T1000 (cell line): ENCODE measurements around the gene CDCA7.
"Not testable (repeated sequence)": the region's sequence is repeated elsewhere in the genome, so short reads cannot be mapped to it uniquely, and the experiment has no call there.

Source experiments
- DNase-seq: peaks from one replicate; lab custom pipeline; 2025; ENCODE audit warnings: mixed read lengths; lab: John Stamatoyannopoulos, UW

CDCA7 gene

DNA sequence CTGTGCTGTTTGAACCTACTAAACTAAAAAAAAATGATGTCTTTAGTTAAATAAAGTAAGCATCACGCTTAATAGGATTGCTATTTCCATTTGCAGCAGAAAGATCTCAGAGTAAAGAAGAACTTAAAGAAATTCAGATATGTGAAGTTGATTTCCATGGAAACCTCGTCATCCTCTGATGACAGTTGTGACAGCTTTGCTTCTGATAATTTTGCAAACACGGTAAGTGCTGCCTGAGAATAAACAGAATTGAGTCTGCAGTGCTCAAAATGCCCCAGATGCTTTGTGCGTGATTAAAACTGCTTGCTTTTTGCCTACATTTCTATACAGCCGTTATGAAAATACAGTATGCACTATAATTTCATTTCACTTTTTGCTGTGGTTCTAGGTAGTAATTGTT lies 3.9 kb downstream of the CDCA7 start:
- DNase-seq, result no peak

GRCh38 chr2:173359231-173359630 lies 4.6 kb downstream of the CDCA7 start:
- no peak for DNase-seq

- no peak for DNase-seq
Observed at GRCh38 chr2:173370198-173370597, 15.5 kb downstream of the CDCA7 start.

DNA sequence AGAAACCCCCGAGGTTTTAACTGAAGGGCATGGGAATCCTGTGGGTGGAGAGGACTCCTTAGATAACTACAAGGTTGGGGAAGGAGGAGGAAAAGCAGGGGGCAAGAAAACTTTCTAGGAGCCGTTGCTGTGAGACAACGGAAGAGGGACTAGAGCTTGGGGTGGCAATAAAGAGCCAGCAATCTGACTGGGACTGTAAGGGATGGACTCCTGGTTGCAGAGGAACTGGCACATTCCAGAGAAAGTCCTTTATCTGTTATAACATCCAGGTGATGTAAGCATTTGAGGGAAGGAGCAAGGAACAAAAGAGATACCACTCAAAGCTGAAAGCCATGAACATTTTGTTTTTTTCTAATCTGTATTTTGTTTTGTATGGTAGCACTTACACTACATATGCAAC lies 16.4 kb downstream of the CDCA7 start:
- DNase-seq, result no peak

- DNase-seq, result no peak
Observed at GRCh38 chr2:173373290-173373689, 18.6 kb downstream of the CDCA7 start.

GRCh38 chr2:173374634-173375033 lies 20.0 kb downstream of the CDCA7 start:
- DNase-seq, result no peak

DNA sequence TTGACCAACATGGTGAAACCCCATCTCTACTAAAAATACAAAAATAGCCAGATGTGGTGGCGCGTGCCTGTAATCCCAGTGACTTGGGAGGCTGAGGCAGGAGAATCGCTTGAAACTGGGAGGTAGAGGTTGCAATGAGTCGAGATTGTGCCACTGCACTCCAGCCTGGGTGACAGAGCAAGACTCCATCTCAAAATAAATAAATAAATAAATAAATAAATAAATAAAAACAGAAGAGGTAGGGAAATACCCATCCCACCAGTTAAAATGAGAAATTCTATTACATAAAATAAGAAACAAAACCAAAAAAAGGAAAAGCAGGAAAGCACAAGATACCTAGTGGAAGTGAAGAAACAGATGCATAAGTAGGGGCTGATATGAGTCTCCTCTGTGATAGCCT lies 30.9 kb downstream of the CDCA7 start:
- DNase-seq, result not testable (repeated sequence)

GRCh38 chr2:173386021-173386737 lies 31.5 kb downstream of the CDCA7 start:
- no peak for DNase-seq

GRCh38 chr2:173386738-173387065 lies 32.0 kb downstream of the CDCA7 start:
- no peak for DNase-seq

DNA sequence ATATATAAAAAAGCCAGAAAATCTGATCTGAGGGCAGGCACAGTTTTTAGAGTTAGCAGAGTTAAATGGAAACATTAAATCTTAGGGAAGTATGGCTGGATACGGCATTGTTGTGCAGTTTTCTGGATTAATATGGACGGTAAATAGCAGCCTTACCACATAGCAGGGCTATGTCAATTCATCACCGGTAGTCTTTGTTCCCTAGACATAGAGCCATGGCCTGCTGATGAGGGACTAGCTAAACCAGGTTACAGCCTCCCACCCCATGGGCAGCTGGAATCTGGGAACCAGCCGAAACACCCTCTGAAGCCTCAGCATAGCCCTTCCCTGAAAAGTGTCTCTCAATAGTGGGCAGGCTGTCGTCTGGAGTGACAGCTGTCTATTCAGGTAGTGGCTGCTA lies 32.4 kb downstream of the CDCA7 start:
- no peak for DNase-seq

DNA sequence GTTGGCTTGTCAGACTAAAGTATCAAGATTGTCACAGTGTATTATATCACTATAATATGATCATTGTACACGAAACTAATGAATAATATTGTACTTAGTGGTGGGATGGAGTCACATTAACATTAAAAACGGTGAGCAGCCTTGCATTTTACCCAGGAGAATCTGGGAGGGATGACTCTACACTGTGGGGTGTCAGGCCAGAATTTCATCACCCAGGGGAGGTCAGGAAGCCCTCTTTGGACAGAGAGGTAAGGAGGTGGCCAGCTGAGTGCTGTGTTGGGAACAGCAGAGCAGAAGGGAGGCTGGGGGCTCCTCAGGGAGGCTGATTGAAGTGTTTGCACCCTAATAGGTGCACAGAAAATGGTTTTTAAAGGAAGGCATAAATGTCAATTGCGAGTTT lies 33.0 kb downstream of the CDCA7 start:
- no peak for DNase-seq

DNA sequence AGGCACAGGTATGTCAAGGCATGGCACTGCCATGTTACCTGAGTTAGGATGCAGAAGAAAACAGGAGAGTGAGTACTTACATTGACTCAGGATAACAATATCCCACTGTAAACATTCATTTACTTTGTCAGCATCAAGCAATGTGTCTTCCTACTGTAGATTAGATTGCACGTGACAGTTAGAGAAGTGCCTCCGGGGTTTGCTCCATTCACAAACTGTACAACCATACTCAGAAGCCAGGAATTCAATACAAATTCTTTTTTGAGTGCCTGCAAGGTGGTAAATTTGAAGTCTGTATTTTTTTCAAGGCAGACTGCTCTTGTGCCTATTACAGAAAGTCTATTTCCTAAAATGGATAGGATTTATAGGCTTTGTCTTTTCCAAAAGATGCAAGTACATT lies 34.1 kb downstream of the CDCA7 start:
- no peak for DNase-seq

GRCh38 chr2:173390036-173390435 lies 35.4 kb downstream of the CDCA7 start:
- DNase-seq, result no peak

- no peak for DNase-seq
Observed at GRCh38 chr2:173392731-173393130, 38.1 kb downstream of the CDCA7 start.

GRCh38 chr2:173393186-173393585 lies 38.5 kb downstream of the CDCA7 start:
- DNase-seq, result no peak

GRCh38 chr2:173393636-173394035 lies 39.0 kb downstream of the CDCA7 start:
- DNase-seq, result no peak

DNA sequence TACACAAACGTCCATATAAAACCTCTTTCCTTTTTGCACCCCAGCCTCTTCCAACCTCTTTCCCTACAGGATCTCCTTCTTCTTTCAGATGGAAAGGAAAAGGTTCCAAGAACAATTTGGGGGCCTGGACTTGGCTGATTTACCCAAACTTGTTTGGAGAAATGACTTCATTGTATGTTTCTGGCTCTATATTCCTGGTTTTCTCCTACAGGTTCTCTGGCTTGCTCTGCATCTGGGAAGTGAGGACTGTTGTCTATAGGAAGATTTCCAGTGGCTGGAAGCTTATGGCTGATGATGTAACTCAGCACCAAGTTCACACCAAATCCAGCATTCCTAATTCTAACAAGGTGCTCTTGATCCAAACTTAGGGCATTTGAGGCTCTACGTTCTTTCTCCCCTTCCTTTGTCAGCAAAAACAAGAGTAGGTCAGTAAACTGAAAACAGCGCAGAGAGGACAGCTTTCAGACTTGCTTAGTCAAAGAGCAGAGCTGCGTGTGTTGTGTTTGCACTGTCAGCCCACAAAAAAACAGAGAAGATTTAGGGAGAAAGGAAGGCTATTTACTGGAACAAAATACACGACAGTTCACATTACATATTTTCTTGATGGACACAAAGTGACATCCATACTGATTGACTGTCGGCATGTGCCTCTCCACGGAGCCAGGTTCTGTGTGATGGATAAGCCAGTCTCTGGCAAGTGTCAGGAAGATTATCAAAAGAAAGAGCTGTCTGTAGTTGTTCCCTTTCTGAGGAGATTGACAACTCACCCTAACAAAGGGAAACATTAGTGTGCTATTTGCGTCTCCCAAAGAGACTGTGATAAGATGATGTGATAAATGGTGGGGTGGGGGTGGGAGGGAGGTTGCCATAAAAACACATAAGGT lies 39.7 kb downstream of the CDCA7 start:
- DNase-seq, result no peak

DNA sequence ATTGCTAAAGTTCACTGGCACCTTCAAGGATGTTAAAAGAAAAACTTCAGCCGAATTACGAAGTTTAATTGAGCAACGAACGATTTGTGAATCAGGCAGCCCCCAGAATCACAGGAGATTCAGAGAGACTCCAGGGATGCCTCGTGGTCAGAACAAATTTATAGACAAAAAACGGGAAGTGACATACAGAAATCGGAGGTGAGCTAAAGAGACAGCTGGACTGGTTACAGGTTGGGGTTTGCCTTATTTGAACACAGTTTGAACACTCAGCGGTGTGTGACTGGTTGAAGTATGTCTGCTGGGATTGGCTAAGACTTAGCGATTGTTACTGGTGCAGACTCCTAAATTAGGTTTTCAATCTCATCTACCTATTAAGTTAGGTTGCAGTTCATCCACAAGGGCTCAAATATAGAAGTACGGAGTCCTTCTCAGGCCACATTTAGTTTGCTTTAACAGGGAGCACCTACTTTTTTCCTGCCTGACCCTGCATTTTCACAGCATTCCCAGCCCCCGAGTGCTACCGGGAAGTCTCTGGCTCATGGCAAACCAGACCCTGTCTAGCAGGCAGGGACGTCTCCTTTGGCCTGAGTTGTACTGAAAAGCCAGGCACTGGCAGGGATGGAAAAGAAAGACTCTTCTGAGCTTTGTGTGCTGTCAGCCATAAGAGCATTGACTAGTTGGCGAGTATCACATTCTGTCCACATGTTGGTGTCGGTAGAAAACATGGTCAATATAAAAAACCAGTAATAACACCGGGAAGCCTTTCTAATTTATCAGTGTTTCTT lies 41.1 kb downstream of the CDCA7 start:
- no peak for DNase-seq

DNA sequence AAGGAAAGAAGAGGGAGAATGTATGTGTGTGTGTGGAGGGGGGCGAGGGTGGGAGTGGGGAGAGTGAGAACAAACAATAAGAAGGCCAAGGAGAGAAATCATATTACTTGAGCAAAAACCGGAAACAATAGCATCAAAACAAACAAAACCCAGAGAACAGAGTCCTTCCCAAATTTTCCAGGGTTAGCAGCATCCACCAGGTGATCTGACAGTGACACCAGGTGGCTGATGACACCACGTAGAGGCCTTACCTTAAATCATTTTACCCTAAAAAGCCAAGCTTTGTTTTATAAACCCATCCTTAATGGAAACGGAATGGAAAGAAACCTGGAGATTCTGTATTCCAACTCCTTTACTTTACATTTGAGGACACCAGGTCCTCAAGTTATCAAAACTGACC lies 42.9 kb downstream of the CDCA7 start:
- DNase-seq, result no peak

DNA sequence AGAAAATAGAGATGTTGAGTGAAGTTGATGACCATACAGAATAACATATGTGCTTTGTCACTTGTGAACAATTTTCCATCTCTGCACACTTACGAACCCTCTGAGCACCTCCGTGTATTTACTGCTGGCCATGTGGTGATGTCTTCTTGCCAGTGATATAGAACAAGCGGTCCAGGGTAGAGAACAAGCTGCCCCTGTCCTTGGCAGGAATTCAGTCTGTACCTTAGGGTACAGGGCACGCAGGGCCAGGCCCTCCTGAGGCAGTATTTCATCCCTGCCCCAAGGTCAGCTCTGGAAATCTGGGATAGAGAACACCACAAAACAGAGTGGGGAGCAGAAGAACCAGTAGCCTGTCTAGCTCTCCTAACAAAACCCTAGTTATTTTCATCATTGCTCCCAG lies 44.6 kb downstream of the CDCA7 start:
- DNase-seq, result no peak

- no peak for DNase-seq
Observed at GRCh38 chr2:173400760-173401159, 46.1 kb downstream of the CDCA7 start.

DNA sequence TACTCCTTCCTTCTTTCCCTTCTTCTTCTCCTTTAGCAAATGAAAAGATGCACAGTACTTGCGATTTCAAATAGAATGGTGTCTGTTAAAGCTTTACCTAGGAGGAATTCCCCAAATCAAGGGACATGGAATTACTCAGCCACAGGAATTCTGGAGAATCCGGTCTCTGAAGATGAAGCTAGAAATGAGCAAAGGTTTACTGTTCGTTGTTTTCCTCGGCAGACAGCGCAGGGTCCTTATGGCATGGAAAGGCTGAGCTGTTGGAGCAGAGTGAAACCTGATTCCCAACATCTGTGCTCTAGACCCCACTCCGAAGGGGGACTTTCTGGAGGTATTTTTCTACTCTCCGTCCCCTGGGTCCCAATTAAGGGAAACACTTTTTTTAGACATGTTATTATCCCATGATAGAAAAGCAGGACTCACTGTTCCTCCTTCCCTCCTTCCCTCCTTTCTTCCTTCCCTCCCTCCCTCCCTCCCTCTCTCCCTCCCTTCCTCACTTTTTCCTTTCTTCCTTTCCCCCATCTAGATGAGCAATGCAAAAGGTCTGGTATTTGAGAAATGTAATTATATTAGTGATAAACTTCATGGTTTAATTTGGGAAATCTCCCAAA lies 47.1 kb downstream of the CDCA7 start:
- no peak for DNase-seq
